K562 (cell line): ENCODE results near the gene PIKFYVE. TPM values are rescaled to one million over a fixed set of nuclear protein-coding genes. Genes with fewer than 3 reads are reported as not detected.

Experiments used
- ATAC-seq: fragments of 200-7000 bp; cut with Tn5 transposase; 3 replicates; pipeline ENCODE4 v1.9.1; 2020; ENCODE audit warnings: moderate library complexity
- BruUV-seq: library from RNA; stranded (reverse); fragments of 400-500 nt; replicated peaks from 2 replicates; lab custom pipeline; 2021; lab: Mats Ljungman, UMichigan
- CTCF ChIA-PET: fragments of 300-600 bp; formaldehyde crosslinking; extraction: SDS; loops from one replicate; lab custom pipeline; 2021; ENCODE audit warnings: low intra/inter-chr PET ratio; lab: Yijun Ruan, JAX
- POLR2A ChIA-PET: fragments of 300-600, 350-650 bp; sonication (Branson Sonifier 250); formaldehyde crosslinking; extraction: SDS; loops from one replicate; lab custom pipeline; 2021; ENCODE audit warnings: antibody characterized with exemption, inconsistent platforms; lab: Yijun Ruan, JAX
- DNase-seq, 4 experiments: peaks; one replicate each; pipeline versions ENCODE4 v3.0.0 to v3.0.0-alpha.2; 2011 to 2018; ENCODE audit warnings: low spot score in 3 of 4, mixed read lengths in 3 of 4; ENCODE audit errors: extremely low read depth in 1 of 4
- FAIRE-seq: peaks from 2 replicates; lab custom pipeline; 2011; peaks lifted over from hg19 to GRCh38; lab: Jason Lieb, UNC
- H2AFZ ChIP-seq: 2 replicates; pipeline ENCODE4 v1.6.0; 2011; ENCODE audit warnings: low read depth, low read length, control low read depth, inconsistent platforms
- H3K27ac ChIP-seq: fragments of 200-600 bp; 3 replicates; pipeline ENCODE4 v1.8.0; 2011; ENCODE audit warnings: low read depth, mild to moderate bottlenecking, control low read depth, inconsistent platforms, low read length, moderate library complexity, mixed read lengths; ENCODE audit errors: extremely low read depth
- H3K27me3 ChIP-seq, 2 experiments: fragments of 300-600 bp in 1 of 2; 2 replicates in 1 of 2; 3 replicates in 1 of 2; pipeline versions ENCODE4 v1.6.0 to v1.8.0; 2011; ENCODE audit warnings: inconsistent platforms in 2 of 2, low read length in 2 of 2, mild to moderate bottlenecking in 1 of 2, mixed read lengths in 1 of 2, moderate library complexity in 1 of 2; ENCODE audit not compliant: control insufficient read depth in 2 of 2, insufficient read depth in 2 of 2
- H3K36me3 ChIP-seq: fragments of 300-600 bp; 3 replicates; pipeline ENCODE4 v1.8.0; 2011; ENCODE audit warnings: mild to moderate bottlenecking, low read length, inconsistent platforms; ENCODE audit not compliant: control insufficient read depth, insufficient read depth
- H3K4me1 ChIP-seq, 2 experiments: fragments of 200-600 bp in 1 of 2; replicated peaks in 1 of 2; 2 replicates in 1 of 2; 3 replicates in 1 of 2; pipeline versions ENCODE4 v1.5.1 to v1.8.0; 2011; ENCODE audit warnings: inconsistent platforms in 2 of 2, low read length in 2 of 2, mild to moderate bottlenecking in 1 of 2, mixed read lengths in 1 of 2, moderate library complexity in 1 of 2; ENCODE audit not compliant: control insufficient read depth in 2 of 2, insufficient read depth in 2 of 2
- H3K4me2 ChIP-seq: 2 replicates; pipeline ENCODE4 v1.6.1; 2011; ENCODE audit warnings: low read length, control low read depth, inconsistent platforms, mixed read lengths; ENCODE audit not compliant: insufficient read depth
- H3K4me3 ChIP-seq: fragments of 200-600 bp; sonication (generic), shearing (Covaris generic); 2 replicates; pipeline ENCODE4 v1.5.1; 2016; ENCODE audit warnings: control low read depth, inconsistent platforms
- H3K79me2 ChIP-seq: fragments of 200-600 bp; 3 replicates; pipeline ENCODE4 v1.8.0; 2011; ENCODE audit warnings: low read length, inconsistent platforms; ENCODE audit not compliant: control insufficient read depth, insufficient read depth
- H3K9ac ChIP-seq, 2 experiments: 2 replicates each; pipeline versions ENCODE4 v1.6.0 to v1.6.1; 2011; ENCODE audit warnings: low read depth in 2 of 2, low read length in 2 of 2, control low read depth in 1 of 2, inconsistent platforms in 1 of 2, mild to moderate bottlenecking in 1 of 2, mixed read lengths in 1 of 2; ENCODE audit not compliant: insufficient read depth in 1 of 2
- H3K9me1 ChIP-seq: one replicate; pipeline ENCODE4 v1.6.0; 2011; ENCODE audit warnings: inconsistent platforms, mild to moderate bottlenecking, low read length, moderate library complexity; ENCODE audit not compliant: control insufficient read depth, insufficient read depth
- H3K9me3 ChIP-seq: replicated peaks from 2 replicates; pipeline ENCODE4 v1.5.1; 2011; ENCODE audit warnings: low read depth, low read length, inconsistent platforms; ENCODE audit not compliant: control insufficient read depth, insufficient read depth
- H4K20me1 ChIP-seq: replicated peaks from 2 replicates; pipeline ENCODE4 v1.6.1; 2011; ENCODE audit warnings: low read length, inconsistent platforms, mixed read lengths; ENCODE audit not compliant: control insufficient read depth, insufficient read depth
- RB1 ChIP-seq: fragments of 450-650 bp; IDR thresholded peaks from 2 replicates; pipeline ENCODE4 v1.6.1; 2017; ENCODE audit warnings: low read depth, mild to moderate bottlenecking
- ZC3H4 ChIP-seq: sonication (generic); formaldehyde crosslinking; IDR thresholded peaks from 2 replicates; pipeline ENCODE4 v1.9.0; 2021; ENCODE audit warnings: missing genetic modification reagents, borderline replicate concordance
- WGBS: fragments of 100-300 bp; shearing (Covaris generic); methylation state at CpG from one replicate; pipeline ENCODE4 v1.1.6; 2016; ENCODE audit warnings: low coverage, mixed read lengths; ENCODE audit not compliant: insufficient coverage; ENCODE audit errors: missing lambda C conversion rate; 5-methylcytosine and 5-hydroxymethylcytosine counted together
- in situ Hi-C: fragments of 300-500 bp; cut with MboI; formaldehyde crosslinking; loops from 4 replicates; pipeline ENCODE4 v1.15.0; 2018; ENCODE audit warnings: inconsistent platforms, mixed read lengths
- intact Hi-C: fragments of 100-400 bp; cut with micrococcal nuclease; formaldehyde crosslinking; loops from 2 replicates; pipeline ENCODE4 v1.14.2; 2022
- polyA plus RNA-seq, 8 experiments: library from polyadenylated mRNA; depleted of rRNA in 4 of 8; stranded (reverse) in 5 of 8; unstranded in 3 of 8; fragments of >200 nt; fragmentation: Nextera tagmentation in 2 of 8; fragmentation: Illumina TruSeq in 1 of 8; extraction: Ambion mirVana in 2 of 8; extraction: Trizol in 1 of 8; gene quantifications; 2 replicates each; pipeline versions ENCODE4 v1.2.1 to v1.2.3, GENCODE V29; 2011 to 2014; ENCODE audit warnings: inconsistent platforms in 1 of 8, missing spikeins in 1 of 8
- total RNA-seq, 7 experiments: library from RNA; depleted of rRNA in 6 of 7; stranded (reverse); fragments of >200 nt in 6 of 7; fragmentation: Illumina TruSeq in 2 of 7; extraction: Trizol in 2 of 7; gene quantifications; 2 replicates each; pipeline versions ENCODE4 v1.2.1 to v1.2.3, GENCODE V29; 2011 to 2021; ENCODE audit warnings: low replicate concordance in 1 of 7
- TF ChIP-seq, protein P1 (sequence below), 3 experiments: fragments of 200-800 bp in 1 of 3; fragments of 250-450 bp in 1 of 3; fragments of 450-650 bp in 1 of 3; sonication (Bioruptor Pico) in 1 of 3; sonication (Bioruptor generic) in 1 of 3; formaldehyde crosslinking in 1 of 3; IDR thresholded peaks; 2 replicates each; pipeline versions ENCODE4 v1.6.1 to v1.8.0; 2016 to 2022; ENCODE audit warnings: mild to moderate bottlenecking in 2 of 3, missing genetic modification characterization in 2 of 3, missing compliant biosample characterization in 1 of 3, moderate library complexity in 1 of 3

Gene PIKFYVE
- total and polyA plus RNA-seq, 9 of the 15 experiments (the other 6 are each of a cell fraction or from before 2014, with no cell fraction given), result 3.6 to 25.6 (median 16.7) TPM

DNA sequence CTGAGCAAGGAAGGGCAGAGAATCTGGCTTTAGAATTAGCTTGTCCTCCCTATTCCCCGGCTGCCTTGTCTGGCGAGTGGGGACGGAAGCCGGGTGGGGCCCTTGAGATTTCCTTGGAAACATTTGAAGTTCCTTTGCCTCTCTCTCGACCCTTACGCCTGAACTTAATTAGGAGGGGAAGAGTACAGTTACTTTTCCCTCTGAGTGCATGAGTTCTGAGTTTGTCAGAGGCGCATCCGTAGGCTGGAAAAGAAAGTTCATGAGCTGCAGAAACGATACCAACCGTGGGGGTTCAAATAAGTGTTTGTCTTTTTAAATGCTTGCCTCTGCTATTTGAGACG lies 468 bp downstream of the PIKFYVE start:
- Histone ChIP-seq H3K79me2 (peaks cover 45% of the 10 kb centered on the region), H3K36me3 (peaks cover 7% of the 10 kb centered on the region), H3K9me1 (no peaks in the 10 kb centered on the region), H3K4me1 (peaks cover 4 to 7% of the 10 kb centered on the region in 2 experiments; a peak in 4 of 5 replicates), H4K20me1 (no peaks in the 10 kb centered on the region; the same call in 1 of the 2 replicates), H3K9me3 (no peaks in the 10 kb centered on the region; the same call in 1 of the 2 replicates), H3K4me3 (peak overlapping the region; percentile 96), H3K9ac (peak overlapping the region; percentile 87 to 96), H3K27me3 (no peaks in the 10 kb centered on the region), H2AFZ (peak overlapping the region; percentile 50; the same call in 1 of the 2 replicates), H3K27ac (peak overlapping the region; percentile 77), H3K4me2 (peak overlapping the region; percentile 84)
- no TSS peak for BruUV-seq
- peak; percentile 33 for ATAC-seq
- intact Hi-C loops, result loop anchor here (1.0 to 5.0 kb wide), 2 partner anchors 94 to 164 kb away; no protein-coding TSS in a partner anchor
- ChIA-PET CTCF (no interaction called here), POLR2A (interaction anchor here (0.7 to 4.2 kb wide), 3 partner anchors 8 to 21 kb away, joined by 3 to 21 read pairs (median 3); partner anchors contain the start of gene IDH1)
- DNase-seq, result no peak
- WGBS, result 1% methylated on average over 10 of the region's 11 CpGs
- FAIRE-seq, result no peak
- in situ Hi-C loops, result no loop called here
- TF ChIP-seq ZC3H4 (CRISPR knock-in tag) (no peak), RB1 (0 out of 2 replicates have a peak, but pooled peaks have one; percentile 2)
- TF ChIP-seq, protein P1, sequence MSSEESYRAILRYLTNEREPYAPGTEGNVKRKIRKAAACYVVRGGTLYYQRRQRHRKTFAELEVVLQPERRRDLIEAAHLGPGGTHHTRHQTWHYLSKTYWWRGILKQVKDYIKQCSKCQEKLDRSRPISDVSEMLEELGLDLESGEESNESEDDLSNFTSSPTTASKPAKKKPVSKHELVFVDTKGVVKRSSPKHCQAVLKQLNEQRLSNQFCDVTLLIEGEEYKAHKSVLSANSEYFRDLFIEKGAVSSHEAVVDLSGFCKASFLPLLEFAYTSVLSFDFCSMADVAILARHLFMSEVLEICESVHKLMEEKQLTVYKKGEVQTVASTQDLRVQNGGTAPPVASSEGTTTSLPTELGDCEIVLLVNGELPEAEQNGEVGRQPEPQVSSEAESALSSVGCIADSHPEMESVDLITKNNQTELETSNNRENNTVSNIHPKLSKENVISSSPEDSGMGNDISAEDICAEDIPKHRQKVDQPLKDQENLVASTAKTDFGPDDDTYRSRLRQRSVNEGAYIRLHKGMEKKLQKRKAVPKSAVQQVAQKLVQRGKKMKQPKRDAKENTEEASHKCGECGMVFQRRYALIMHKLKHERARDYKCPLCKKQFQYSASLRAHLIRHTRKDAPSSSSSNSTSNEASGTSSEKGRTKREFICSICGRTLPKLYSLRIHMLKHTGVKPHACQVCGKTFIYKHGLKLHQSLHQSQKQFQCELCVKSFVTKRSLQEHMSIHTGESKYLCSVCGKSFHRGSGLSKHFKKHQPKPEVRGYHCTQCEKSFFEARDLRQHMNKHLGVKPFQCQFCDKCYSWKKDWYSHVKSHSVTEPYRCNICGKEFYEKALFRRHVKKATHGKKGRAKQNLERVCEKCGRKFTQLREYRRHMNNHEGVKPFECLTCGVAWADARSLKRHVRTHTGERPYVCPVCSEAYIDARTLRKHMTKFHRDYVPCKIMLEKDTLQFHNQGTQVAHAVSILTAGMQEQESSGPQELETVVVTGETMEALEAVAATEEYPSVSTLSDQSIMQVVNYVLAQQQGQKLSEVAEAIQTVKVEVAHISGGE (CRISPR knock-in tag; IDR thresholded peaks at IDR 0.05), result 0 out of 6 replicates have a peak, but pooled peaks of 1 of the 3 experiments have one; percentile 7
